Endothelial cell of umbilical vein (primary cell): ENCODE results near the gene CNTRL. TPM values are rescaled to one million over a fixed set of nuclear protein-coding genes. Genes with fewer than 3 reads are reported as not detected.

Experiments used
- BruUV-seq: library from RNA; stranded (reverse); fragments of 400-500 nt; replicated peaks from 2 replicates; lab custom pipeline; 2021; lab: Mats Ljungman, UMichigan
- CTCF ChIA-PET: fragments of 300-600, 350-600 bp; sonication (Branson Sonifier 250); formaldehyde crosslinking; loops from one replicate; lab custom pipeline; 2021; ENCODE audit warnings: antibody characterized with exemption, inconsistent platforms; lab: Charles Lee
- POLR2A ChIA-PET: fragments of 300-600, 350-600 bp; sonication (Branson Sonifier 250); formaldehyde crosslinking; loops from one replicate; lab custom pipeline; 2021; ENCODE audit warnings: antibody characterized with exemption, inconsistent platforms; lab: Charles Lee
- DNase-seq: peaks from one replicate; pipeline ENCODE4 v3.0.0-alpha.2; 2011; ENCODE audit warnings: low read depth, low spot score
- FAIRE-seq: peaks from 2 replicates; lab custom pipeline; 2011; peaks lifted over from hg19 to GRCh38; lab: Jason Lieb, UNC
- H2AFZ ChIP-seq: 2 replicates; pipeline ENCODE4 v1.6.0; 2012; ENCODE audit warnings: low read depth, low read length, control low read depth, inconsistent platforms
- H3K27ac ChIP-seq: 2 replicates; pipeline ENCODE4 v1.5.1; 2011; ENCODE audit warnings: low read depth, mild to moderate bottlenecking, control low read depth, low read length, moderate library complexity; ENCODE audit not compliant: insufficient read depth
- H3K27me3 ChIP-seq, 2 experiments: 2 replicates each; pipeline versions ENCODE4 v1.6.0 to v1.6.1; 2011; ENCODE audit warnings: low read length in 2 of 2, mixed read lengths in 1 of 2; ENCODE audit not compliant: control insufficient read depth in 2 of 2, insufficient read depth in 2 of 2
- H3K36me3 ChIP-seq, 2 experiments: 2 replicates in 1 of 2; 3 replicates in 1 of 2; pipeline ENCODE4 v1.5.1; 2011; ENCODE audit warnings: low read length in 2 of 2, mild to moderate bottlenecking in 1 of 2, moderate library complexity in 1 of 2; ENCODE audit not compliant: control insufficient read depth in 2 of 2, insufficient read depth in 2 of 2; ENCODE audit errors: extremely low read depth in 1 of 2
- H3K4me1 ChIP-seq: 3 replicates; pipeline ENCODE4 v1.5.1; 2011; ENCODE audit warnings: mild to moderate bottlenecking, low read length; ENCODE audit not compliant: control insufficient read depth, insufficient read depth; ENCODE audit errors: extremely low read depth
- H3K4me2 ChIP-seq: 2 replicates; pipeline ENCODE4 v1.6.1; 2011; ENCODE audit warnings: low read length, control low read depth, mixed read lengths; ENCODE audit not compliant: insufficient read depth
- H3K4me3 ChIP-seq, 3 experiments: fragments of 200-600 bp in 1 of 3; sonication (generic), shearing (Covaris generic) in 1 of 3; replicated peaks in 1 of 3; 2 replicates each; pipeline ENCODE4 v1.5.1; 2011 to 2016; ENCODE audit warnings: control low read depth in 3 of 3, low read length in 3 of 3, mild to moderate bottlenecking in 2 of 3, inconsistent platforms in 1 of 3, low read depth in 1 of 3, moderate library complexity in 1 of 3; ENCODE audit not compliant: insufficient read depth in 1 of 3
- H3K79me2 ChIP-seq: 2 replicates; pipeline ENCODE4 v1.6.0; 2012; ENCODE audit warnings: low read length, inconsistent platforms; ENCODE audit not compliant: control insufficient read depth, insufficient read depth
- H3K9ac ChIP-seq: replicated peaks from 2 replicates; pipeline ENCODE3; 2011; ENCODE audit warnings: low read length, control low read depth; ENCODE audit not compliant: insufficient read depth; ENCODE audit errors: extremely low read depth
- H3K9me1 ChIP-seq: replicated peaks from 3 replicates; pipeline ENCODE4 v1.6.0; 2011; ENCODE audit warnings: mild to moderate bottlenecking, low read length; ENCODE audit not compliant: control insufficient read depth, insufficient read depth; ENCODE audit errors: extremely low read depth
- H3K9me3 ChIP-seq: replicated peaks from 2 replicates; pipeline ENCODE4 v1.5.1; 2012; ENCODE audit warnings: low read length, inconsistent platforms; ENCODE audit not compliant: control insufficient read depth, insufficient read depth
- H4K20me1 ChIP-seq: replicated peaks from 2 replicates; pipeline ENCODE3; 2011; ENCODE audit warnings: mild to moderate bottlenecking, low read length; ENCODE audit not compliant: control insufficient read depth, insufficient read depth; ENCODE audit errors: extremely low read depth
- CTCF ChIP-seq, 2 donors: IDR thresholded peaks; 1 replicate in 1 of 2; 2 replicates in 1 of 2; pipeline ENCODE4 v1.5.1; 2011; ENCODE audit warnings: low read length in 2 of 2, mild to moderate bottlenecking in 2 of 2, moderate library complexity in 2 of 2, control low read depth in 1 of 2, inconsistent platforms in 1 of 2, low read depth in 1 of 2; ENCODE audit not compliant: insufficient read depth in 1 of 2; ENCODE audit errors: extremely low read depth in 1 of 2
- EZH2 ChIP-seq: IDR thresholded peaks from 2 replicates; pipeline ENCODE4 v1.6.1; 2012; ENCODE audit warnings: borderline replicate concordance, low read depth, mild to moderate bottlenecking, moderate library complexity, low read length, inconsistent platforms; ENCODE audit not compliant: severe bottlenecking
- FOS ChIP-seq: IDR thresholded peaks from 2 replicates; pipeline ENCODE4 v1.6.1; 2011; ENCODE audit warnings: mild to moderate bottlenecking, low read length, moderate library complexity, borderline replicate concordance; ENCODE audit not compliant: insufficient read depth
- GATA2 ChIP-seq: IDR thresholded peaks from 2 replicates; pipeline ENCODE4 v1.7.0; 2011; ENCODE audit warnings: low read depth, mild to moderate bottlenecking, moderate library complexity, mixed read lengths, low read length; ENCODE audit not compliant: insufficient read length, insufficient read depth
- JUN ChIP-seq: IDR thresholded peaks from 2 replicates; pipeline ENCODE4 v1.6.1; 2011; ENCODE audit warnings: borderline replicate concordance, low read depth; ENCODE audit not compliant: insufficient read length, insufficient read depth
- MAX ChIP-seq: IDR thresholded peaks from 2 replicates; pipeline ENCODE4 v1.6.1; 2011; ENCODE audit not compliant: insufficient read depth, insufficient read length
- MYC ChIP-seq: IDR thresholded peaks from one replicate; pipeline ENCODE4 v1.6.1; 2011; ENCODE audit warnings: mild to moderate bottlenecking, low read depth, low read length
- POLR2A ChIP-seq: IDR thresholded peaks from 2 replicates; pipeline ENCODE4 v1.6.1; 2012; ENCODE audit warnings: low read depth, mild to moderate bottlenecking, control low read depth, low read length
- POLR2AphosphoS5 ChIP-seq: IDR thresholded peaks from 2 replicates; pipeline ENCODE4 v1.6.1; 2012; ENCODE audit warnings: low read depth, mild to moderate bottlenecking, control low read depth, low read length, moderate library complexity; ENCODE audit not compliant: insufficient read depth
- dilution Hi-C: fragments of 300-500 bp; cut with MboI; formaldehyde crosslinking; loops from one replicate; pipeline ENCODE4 v1.15.0; 2019; ENCODE audit warnings: low sequenced_read_pairs; ENCODE audit not compliant: extremely low pct_ligation_motif_present
- intact Hi-C: fragments of 100-400 bp; cut with micrococcal nuclease; formaldehyde crosslinking; loops from one replicate; pipeline ENCODE4 v1.10.0; 2022
- polyA plus RNA-seq, 4 experiments: library from polyadenylated mRNA; depleted of rRNA in 3 of 4; stranded (reverse) in 3 of 4; unstranded in 1 of 4; fragments of >200 nt; gene quantifications; 2 replicates each; pipeline versions ENCODE4 v1.2.1 to v1.2.3, GENCODE V29; 2011 to 2012; ENCODE audit warnings: missing spikeins in 1 of 4
- total RNA-seq: library from RNA; stranded (reverse); gene quantifications from 2 replicates; pipeline ENCODE4 v1.2.3, GENCODE V29; 2021

The CNTRL gene
- total and polyA plus RNA-seq, 2 donors (not counting 3 experiments of a cell fraction or from before 2014, with no cell fraction given) = 6.1 to 21.8 TPM

GRCh38 chr9:121105531-121105930 is 30.8 kb downstream of the CNTRL start:
- H3K4me3 ChIP-seq = no peak overlapping the region
- no peak overlapping the region for H3K4me2 ChIP-seq
- no TSS peak for BruUV-seq
- H3K9me3 ChIP-seq = no peaks in the 10 kb centered on the region
- H3K9ac ChIP-seq = no peak overlapping the region
- H3K4me1 ChIP-seq = no peaks in the 10 kb centered on the region
- no peaks in the 10 kb centered on the region for H3K79me2 ChIP-seq
- intact Hi-C loops = no loop called here
- no peaks in the 10 kb centered on the region for H3K9me1 ChIP-seq
- H4K20me1 ChIP-seq = no peaks in the 10 kb centered on the region
- H3K27me3 ChIP-seq = no peaks in the 10 kb centered on the region
- FAIRE-seq = no peak
- TF ChIP-seq MAX (no peak), MYC (no peak), POLR2A (no peak), FOS (no peak), EZH2 (no peak), JUN (no peak), GATA2 (no peak), POLR2AphosphoS5 (no peak), CTCF (IDR thresholded peaks at IDR 0.05; ENCODE audit: extremely low read depth in 1 of 2, insufficient read depth in 1 of 2, low read depth in 1 of 2, low read length in 2 of 2) (no peak)
- H3K27ac ChIP-seq = no peak overlapping the region
- H3K36me3 ChIP-seq = no peaks in the 10 kb centered on the region
- H2AFZ ChIP-seq = no peak overlapping the region
- dilution Hi-C loops = no loop called here
- DNase-seq = no peak
- ChIA-PET POLR2A (no interaction called here), CTCF (no interaction called here)
